Glutamatergic neuron (in vitro differentiated cells): ENCODE measurements around the gene SUCLG2. TPM values are rescaled to one million over a fixed set of nuclear protein-coding genes. Genes with fewer than 3 reads are reported as not detected.

Source experiments
- DNase-seq: peaks from one replicate; pipeline ENCODE4 v3.0.0; 2022
- H3K27ac Mint-ChIP-seq: one replicate; pipeline ENCODE4 v1.8.0; 2020; ENCODE audit warnings: mild to moderate bottlenecking, mixed read lengths, inconsistent platforms; ENCODE audit not compliant: unreplicated experiment
- H3K27me3 Mint-ChIP-seq: one replicate; pipeline ENCODE4 v1.8.0; 2020; ENCODE audit warnings: mild to moderate bottlenecking, moderate library complexity, mixed read lengths, inconsistent platforms; ENCODE audit not compliant: unreplicated experiment
- H3K36me3 Mint-ChIP-seq: one replicate; pipeline ENCODE4 v1.8.0; 2020; ENCODE audit warnings: mild to moderate bottlenecking, mixed read lengths, inconsistent platforms; ENCODE audit not compliant: unreplicated experiment
- H3K4me1 Mint-ChIP-seq: one replicate; pipeline ENCODE4 v1.8.0; 2020; ENCODE audit warnings: mild to moderate bottlenecking, low read depth, mixed read lengths, inconsistent platforms; ENCODE audit not compliant: unreplicated experiment
- H3K4me3 Mint-ChIP-seq: one replicate; pipeline ENCODE4 v1.8.0; 2020; ENCODE audit warnings: mild to moderate bottlenecking, mixed read lengths, inconsistent platforms; ENCODE audit not compliant: unreplicated experiment
- H3K9me3 Mint-ChIP-seq: one replicate; pipeline ENCODE4 v1.8.0; 2020; ENCODE audit warnings: mild to moderate bottlenecking, moderate library complexity, mixed read lengths, inconsistent platforms; ENCODE audit not compliant: unreplicated experiment
- total RNA-seq: library from RNA; stranded (reverse); fragmentation: NEBNext Ultra II Directional; extraction: Animal tissue kit (Norgen Biotek cat#: 25700); gene quantifications from one replicate; pipeline ENCODE4 v1.2.1, GENCODE V29; 2021; ENCODE audit not compliant: unreplicated experiment
- TF ChIP-seq, protein P1 (sequence below): fragments of 200-600 bp; sonication (generic); IDR thresholded peaks from one replicate; pipeline ENCODE4 v1.5.0; 2021; ENCODE audit not compliant: partially characterized antibody, unreplicated experiment

The SUCLG2 gene
- total RNA-seq, 1 donor from 2014 or later = 4.3 TPM

GRCh38 chr3:67578416-67578815 is 76.0 kb downstream of the SUCLG2 start:
- DNase-seq = no peak
- Mint-ChIP-seq H3K4me3 (no peak overlapping the region), H3K9me3 (no peaks in the 10 kb centered on the region), H3K4me1 (peaks cover 5% of the 10 kb centered on the region), H3K27ac (no peak overlapping the region), H3K27me3 (no peaks in the 10 kb centered on the region), H3K36me3 (no peaks in the 10 kb centered on the region)
- TF ChIP-seq, protein P1, sequence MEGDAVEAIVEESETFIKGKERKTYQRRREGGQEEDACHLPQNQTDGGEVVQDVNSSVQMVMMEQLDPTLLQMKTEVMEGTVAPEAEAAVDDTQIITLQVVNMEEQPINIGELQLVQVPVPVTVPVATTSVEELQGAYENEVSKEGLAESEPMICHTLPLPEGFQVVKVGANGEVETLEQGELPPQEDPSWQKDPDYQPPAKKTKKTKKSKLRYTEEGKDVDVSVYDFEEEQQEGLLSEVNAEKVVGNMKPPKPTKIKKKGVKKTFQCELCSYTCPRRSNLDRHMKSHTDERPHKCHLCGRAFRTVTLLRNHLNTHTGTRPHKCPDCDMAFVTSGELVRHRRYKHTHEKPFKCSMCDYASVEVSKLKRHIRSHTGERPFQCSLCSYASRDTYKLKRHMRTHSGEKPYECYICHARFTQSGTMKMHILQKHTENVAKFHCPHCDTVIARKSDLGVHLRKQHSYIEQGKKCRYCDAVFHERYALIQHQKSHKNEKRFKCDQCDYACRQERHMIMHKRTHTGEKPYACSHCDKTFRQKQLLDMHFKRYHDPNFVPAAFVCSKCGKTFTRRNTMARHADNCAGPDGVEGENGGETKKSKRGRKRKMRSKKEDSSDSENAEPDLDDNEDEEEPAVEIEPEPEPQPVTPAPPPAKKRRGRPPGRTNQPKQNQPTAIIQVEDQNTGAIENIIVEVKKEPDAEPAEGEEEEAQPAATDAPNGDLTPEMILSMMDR = no peak

DNA sequence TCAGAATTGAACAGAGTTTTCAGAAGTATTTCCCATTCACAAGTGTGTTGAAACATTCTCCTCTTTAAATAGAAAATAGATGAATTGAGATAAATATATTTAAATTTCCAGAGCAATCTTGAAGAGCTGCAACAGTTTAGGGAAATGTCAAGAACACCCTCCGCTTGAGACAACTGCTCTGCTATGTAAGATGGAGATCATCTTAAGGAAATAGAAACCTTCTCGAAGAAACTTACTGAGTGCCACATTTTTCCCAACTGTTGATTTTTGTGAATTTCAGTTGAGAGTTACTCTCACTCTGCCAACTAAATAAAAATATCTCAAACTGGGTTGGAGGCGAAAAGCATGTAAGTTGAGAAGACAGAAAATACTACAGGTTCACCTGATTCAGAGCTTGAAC is 78.0 kb downstream of the SUCLG2 start:
- no peak for DNase-seq
- TF ChIP-seq, protein P1 = no peak

GRCh38 chr3:67569324-67569723 is 85.1 kb downstream of the SUCLG2 start:
- Mint-ChIP-seq H3K27ac (no peak overlapping the region), H3K4me1 (no peaks in the 10 kb centered on the region), H3K36me3 (no peaks in the 10 kb centered on the region), H3K27me3 (no peaks in the 10 kb centered on the region), H3K9me3 (no peaks in the 10 kb centered on the region), H3K4me3 (no peak overlapping the region)
- DNase-seq = no peak
- TF ChIP-seq, protein P1 = no peak

More for the DNA sequence above, 78.0 kb downstream of the SUCLG2 start:
- H3K9me3 Mint-ChIP-seq = no peaks in the 10 kb centered on the region
- H3K36me3 Mint-ChIP-seq = no peaks in the 10 kb centered on the region
- H3K4me1 Mint-ChIP-seq = peaks cover 5% of the 10 kb centered on the region
- no peaks in the 10 kb centered on the region for H3K27me3 Mint-ChIP-seq
- H3K4me3 Mint-ChIP-seq = no peak overlapping the region
- no peak overlapping the region for H3K27ac Mint-ChIP-seq

- no peak overlapping the region for H3K4me3 Mint-ChIP-seq
- TF ChIP-seq, protein P1 = no peak
- no peak for DNase-seq
- H3K27ac Mint-ChIP-seq = no peak overlapping the region
- H3K27me3 Mint-ChIP-seq = no peaks in the 10 kb centered on the region
- no peaks in the 10 kb centered on the region for H3K4me1 Mint-ChIP-seq
- H3K36me3 Mint-ChIP-seq = no peaks in the 10 kb centered on the region
- no peaks in the 10 kb centered on the region for H3K9me3 Mint-ChIP-seq
Measured at GRCh38 chr3:67567893-67568292, 86.5 kb downstream of the SUCLG2 start.

GRCh38 chr3:67564973-67565372 is 89.4 kb downstream of the SUCLG2 start:
- Mint-ChIP-seq H3K4me1 (no peaks in the 10 kb centered on the region), H3K36me3 (no peaks in the 10 kb centered on the region), H3K27me3 (no peaks in the 10 kb centered on the region), H3K4me3 (no peak overlapping the region), H3K27ac (no peak overlapping the region), H3K9me3 (peaks cover 2% of the 10 kb centered on the region)
- DNase-seq = no peak
- TF ChIP-seq, protein P1 = no peak
